SK-N-SH (cell line): ENCODE data around the gene ANO10. TPM values are rescaled to one million over a fixed set of nuclear protein-coding genes. Genes with fewer than 3 reads are reported as not detected.

Source experiments
- CTCF ChIA-PET: fragments of 300-600, 350-600 bp; formaldehyde crosslinking; extraction: SDS; loops from one replicate; lab custom pipeline; 2021; lab: Yijun Ruan, JAX
- POLR2A ChIA-PET: fragments of 350-600 bp; sonication (Branson Sonifier 250); formaldehyde crosslinking; extraction: SDS; loops from one replicate; lab custom pipeline; 2020; ENCODE audit warnings: antibody characterized with exemption, inconsistent platforms; lab: Yijun Ruan, JAX
- DNase-seq: peaks from one replicate; pipeline ENCODE4 v3.0.0; 2012
- H2AFZ ChIP-seq: fragments of 200-600 bp; sonication (generic); 2 replicates; pipeline ENCODE4 v1.8.1; 2016; ENCODE audit warnings: antibody characterized with exemption, mild to moderate bottlenecking, low read depth
- H3F3A ChIP-seq: fragments of 200-600 bp; sonication (generic); replicated peaks from 2 replicates; pipeline ENCODE3; 2016; ENCODE audit warnings: antibody characterized with exemption, mild to moderate bottlenecking; ENCODE audit not compliant: insufficient read depth
- H3K27ac ChIP-seq, 2 experiments: fragments of 200-500 bp in 1 of 2; fragments of 200-600 bp in 1 of 2; sonication (Bioruptor generic) in 1 of 2; sonication (generic), shearing (Covaris generic) in 1 of 2; 2 replicates each; pipeline versions ENCODE4 v1.5.1 to v1.6.1; 2014 to 2016; ENCODE audit warnings: low read depth in 2 of 2, inconsistent platforms in 1 of 2, low read length in 1 of 2, mild to moderate bottlenecking in 1 of 2, mixed read lengths in 1 of 2
- H3K27me3 ChIP-seq: fragments of 200-600 bp; sonication (generic), shearing (Covaris generic); 2 replicates; pipeline ENCODE4 v1.6.1; 2016; ENCODE audit warnings: mixed run types; ENCODE audit not compliant: insufficient read depth
- H3K36me3 ChIP-seq, 2 experiments: fragments of 200-500 bp in 1 of 2; fragments of 200-600 bp in 1 of 2; sonication (Bioruptor generic) in 1 of 2; sonication (generic) in 1 of 2; replicated peaks in 1 of 2; 2 replicates each; pipeline versions ENCODE3 to v1.5.1; 2014 to 2016; ENCODE audit warnings: low read length in 1 of 2, mild to moderate bottlenecking in 1 of 2; ENCODE audit not compliant: insufficient read depth in 2 of 2, control insufficient read depth in 1 of 2
- H3K4me1 ChIP-seq, 2 experiments: fragments of 200-500 bp in 1 of 2; fragments of 200-600 bp in 1 of 2; sonication (Bioruptor generic) in 1 of 2; sonication (generic), shearing (Covaris generic) in 1 of 2; 2 replicates each; pipeline versions ENCODE4 v1.5.1 to v1.6.1; 2014 to 2016; ENCODE audit warnings: low read depth in 1 of 2, low read length in 1 of 2, mixed run types in 1 of 2; ENCODE audit not compliant: insufficient read depth in 2 of 2, control insufficient read depth in 1 of 2
- H3K4me2 ChIP-seq: fragments of 200-600 bp; sonication (generic), shearing (Covaris generic); 2 replicates; pipeline ENCODE4 v1.6.1; 2017; ENCODE audit warnings: mixed run types
- H3K4me3 ChIP-seq, 2 experiments: fragments of 200-500 bp in 1 of 2; fragments of 200-600 bp in 1 of 2; sonication (Bioruptor generic) in 1 of 2; sonication (generic), shearing (Covaris generic) in 1 of 2; 2 replicates each; pipeline versions ENCODE4 v1.5.1 to v1.8.1; 2014 to 2016; ENCODE audit warnings: low read depth in 2 of 2, inconsistent platforms in 1 of 2, low read length in 1 of 2, mild to moderate bottlenecking in 1 of 2, mixed read lengths in 1 of 2, moderate library complexity in 1 of 2
- H3K79me2 ChIP-seq: fragments of 200-600 bp; sonication (generic); 2 replicates; pipeline ENCODE4 v1.8.1; 2017; ENCODE audit warnings: mild to moderate bottlenecking; ENCODE audit not compliant: insufficient read depth
- H3K9ac ChIP-seq: fragments of 200-600 bp; sonication (generic); 2 replicates; pipeline ENCODE4 v1.6.1; 2017; ENCODE audit warnings: mixed run types
- H3K9me2 ChIP-seq: fragments of 200-600 bp; sonication (generic); 2 replicates; pipeline ENCODE4 v1.6.1; 2017; ENCODE audit warnings: mixed run types
- H3K9me3 ChIP-seq: fragments of 200-600 bp; sonication (generic); 2 replicates; pipeline ENCODE4 v1.6.1; 2017; ENCODE audit warnings: mixed run types, mild to moderate bottlenecking, moderate library complexity
- H4K20me1 ChIP-seq: fragments of 200-600 bp; sonication (generic); 2 replicates; pipeline ENCODE4 v1.6.1; 2017; ENCODE audit warnings: mild to moderate bottlenecking, mixed run types; ENCODE audit not compliant: insufficient read depth
- FOXJ3 ChIP-seq: sonication (generic); formaldehyde crosslinking; IDR thresholded peaks from 2 replicates; pipeline ENCODE4 v1.5.1; 2020; ENCODE audit warnings: mild to moderate bottlenecking, missing genetic modification reagents
- FOXM1 ChIP-seq: IDR thresholded peaks from 2 replicates; pipeline ENCODE4 v1.4.0; 2012; ENCODE audit warnings: low read depth, mild to moderate bottlenecking
- GABPA ChIP-seq: IDR thresholded peaks from 2 replicates; pipeline ENCODE4 v1.4.0; 2012; ENCODE audit warnings: low read depth, mild to moderate bottlenecking
- MEF2A ChIP-seq: IDR thresholded peaks from 2 replicates; pipeline ENCODE4 v1.4.0; 2012; ENCODE audit warnings: low read depth, borderline replicate concordance
- NRF1 ChIP-seq: IDR thresholded peaks from 2 replicates; pipeline ENCODE4 v1.6.1; 2012; ENCODE audit warnings: low read depth, mild to moderate bottlenecking, low read length
- POLR2AphosphoS5 ChIP-seq: IDR thresholded peaks from 2 replicates; pipeline ENCODE4 v1.6.1; 2012; ENCODE audit warnings: low read depth, low read length
- RAD21 ChIP-seq: IDR thresholded peaks from 2 replicates; pipeline ENCODE4 v1.6.1; 2012; ENCODE audit warnings: mild to moderate bottlenecking, low read length
- RFX5 ChIP-seq: IDR thresholded peaks from 2 replicates; pipeline ENCODE4 v1.6.1; 2012; ENCODE audit warnings: mild to moderate bottlenecking, improper control_type of control experiment, low read length
- RXRA ChIP-seq: IDR thresholded peaks from 2 replicates; pipeline ENCODE4 v1.4.0; 2012; ENCODE audit warnings: low read depth, mild to moderate bottlenecking, borderline replicate concordance
- SIN3A ChIP-seq: IDR thresholded peaks from 2 replicates; pipeline ENCODE4 v1.6.1; 2012; ENCODE audit warnings: low read depth, mild to moderate bottlenecking, low read length, moderate library complexity, borderline replicate concordance
- SMC3 ChIP-seq: IDR thresholded peaks from 2 replicates; pipeline ENCODE4 v1.6.1; 2012; ENCODE audit warnings: low read depth, low read length, improper control_type of control experiment
- TAF1 ChIP-seq: IDR thresholded peaks from 2 replicates; pipeline ENCODE4 v1.6.1; 2012; ENCODE audit warnings: low read depth, mild to moderate bottlenecking, low read length, moderate library complexity, borderline replicate concordance
- TEAD4 ChIP-seq: IDR thresholded peaks from 2 replicates; pipeline ENCODE4 v1.4.0; 2012; ENCODE audit warnings: mild to moderate bottlenecking, borderline replicate concordance; ENCODE audit not compliant: insufficient read depth
- YY1 ChIP-seq: IDR thresholded peaks from 2 replicates; pipeline ENCODE4 v1.4.0; 2012; ENCODE audit warnings: low read depth, mild to moderate bottlenecking
- whole genome bisulfite sequencing: methylation state at CpG from one replicate; pipeline ENCODE4 v1.1.6; 2017; ENCODE audit warnings: low lambda C conversion rate; 5-methylcytosine and 5-hydroxymethylcytosine counted together
- polyA plus RNA-seq, 3 experiments: library from polyadenylated mRNA; depleted of rRNA; stranded (reverse); fragments of >200 nt; gene quantifications; 2 replicates each; pipeline ENCODE4 v1.2.3, GENCODE V29; 2012
- TF ChIP-seq, protein P1 (sequence below): IDR thresholded peaks from 2 replicates; pipeline ENCODE4 v1.4.0; 2012; ENCODE audit warnings: low read depth, borderline replicate concordance
- TF ChIP-seq, protein P2 (sequence below): fragments of 150-350 bp; IDR thresholded peaks from 2 replicates; pipeline ENCODE4 v1.6.1; 2017; ENCODE audit warnings: antibody characterized with exemption, low read length, low read depth, borderline replicate concordance
- TF ChIP-seq, protein P3 (sequence below): fragments of 200-600 bp; sonication (generic); IDR thresholded peaks from 2 replicates; pipeline ENCODE4 v1.6.1; 2017; ENCODE audit warnings: antibody characterized with exemption, mild to moderate bottlenecking, moderate library complexity
- TF ChIP-seq, protein P4 (sequence below): IDR thresholded peaks from 2 replicates; pipeline ENCODE4 v1.4.0; 2012; ENCODE audit warnings: low read depth, borderline replicate concordance
- TF ChIP-seq, protein P5 (sequence below): IDR thresholded peaks from 2 replicates; pipeline ENCODE4; 2012

Gene ANO10
- polyA plus RNA-seq, 1 of the 3 experiments (the other 2 are of a cell fraction) = 16.8 TPM

DNA sequence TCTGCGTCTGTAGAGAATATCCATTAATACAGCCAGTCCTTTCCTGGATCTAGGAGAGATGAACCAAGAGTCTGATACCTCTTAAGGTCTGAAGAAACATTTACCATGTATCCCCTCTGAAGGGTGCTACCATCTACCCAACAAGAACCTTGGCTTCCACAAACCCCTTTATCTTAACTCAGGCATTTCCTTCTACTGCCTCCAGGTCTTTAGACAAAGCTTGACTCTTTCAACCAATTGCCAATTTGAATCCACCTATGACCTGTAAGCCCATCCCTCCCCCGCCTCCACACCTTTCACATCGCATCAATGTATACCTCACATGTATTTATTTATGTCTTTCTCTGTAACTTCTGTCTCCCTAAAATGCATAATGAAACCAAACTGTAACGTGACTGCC, 196.0 kb downstream of the ANO10 start:
- Histone ChIP-seq H3K36me3 (peaks cover 0 to 6% of the 10 kb centered on the region in 2 experiments), H4K20me1 (no peaks in the 10 kb centered on the region), H3K9me3 (no peaks in the 10 kb centered on the region), H3K4me3 (no peak overlapping the region), H3K27ac (0 out of 4 replicates have a peak overlapping the region, but pooled peaks of 1 of the 2 experiments have one; percentile 40), H3K4me1 (no peaks in the 10 kb centered on the region; a peak in 1 of 4 replicates), H2AFZ (no peak overlapping the region), H3F3A (peaks cover 4% of the 10 kb centered on the region), H3K9ac (no peak overlapping the region), H3K9me2 (no peaks in the 10 kb centered on the region), H3K79me2 (no peaks in the 10 kb centered on the region), H3K4me2 (no peak overlapping the region), H3K27me3 (no peaks in the 10 kb centered on the region)
- 95% methylated on average over 4 of the region's 4 CpGs for WGBS
- ChIA-PET CTCF (interaction anchor here (1.0 kb wide), 1 partner anchor 22 kb away, joined by 3 read pairs; no protein-coding TSS in a partner anchor), POLR2A (no interaction called here)
- TF ChIP-seq, protein P1, sequence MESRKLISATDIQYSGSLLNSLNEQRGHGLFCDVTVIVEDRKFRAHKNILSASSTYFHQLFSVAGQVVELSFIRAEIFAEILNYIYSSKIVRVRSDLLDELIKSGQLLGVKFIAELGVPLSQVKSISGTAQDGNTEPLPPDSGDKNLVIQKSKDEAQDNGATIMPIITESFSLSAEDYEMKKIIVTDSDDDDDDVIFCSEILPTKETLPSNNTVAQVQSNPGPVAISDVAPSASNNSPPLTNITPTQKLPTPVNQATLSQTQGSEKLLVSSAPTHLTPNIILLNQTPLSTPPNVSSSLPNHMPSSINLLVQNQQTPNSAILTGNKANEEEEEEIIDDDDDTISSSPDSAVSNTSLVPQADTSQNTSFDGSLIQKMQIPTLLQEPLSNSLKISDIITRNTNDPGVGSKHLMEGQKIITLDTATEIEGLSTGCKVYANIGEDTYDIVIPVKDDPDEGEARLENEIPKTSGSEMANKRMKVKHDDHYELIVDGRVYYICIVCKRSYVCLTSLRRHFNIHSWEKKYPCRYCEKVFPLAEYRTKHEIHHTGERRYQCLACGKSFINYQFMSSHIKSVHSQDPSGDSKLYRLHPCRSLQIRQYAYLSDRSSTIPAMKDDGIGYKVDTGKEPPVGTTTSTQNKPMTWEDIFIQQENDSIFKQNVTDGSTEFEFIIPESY = no peak
- TF ChIP-seq, protein P2, sequence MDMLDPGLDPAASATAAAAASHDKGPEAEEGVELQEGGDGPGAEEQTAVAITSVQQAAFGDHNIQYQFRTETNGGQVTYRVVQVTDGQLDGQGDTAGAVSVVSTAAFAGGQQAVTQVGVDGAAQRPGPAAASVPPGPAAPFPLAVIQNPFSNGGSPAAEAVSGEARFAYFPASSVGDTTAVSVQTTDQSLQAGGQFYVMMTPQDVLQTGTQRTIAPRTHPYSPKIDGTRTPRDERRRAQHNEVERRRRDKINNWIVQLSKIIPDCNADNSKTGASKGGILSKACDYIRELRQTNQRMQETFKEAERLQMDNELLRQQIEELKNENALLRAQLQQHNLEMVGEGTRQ = no peak
- TF ChIP-seq TEAD4 (no peak), RFX5 (no peak)
- DNase-seq = no peak

DNA sequence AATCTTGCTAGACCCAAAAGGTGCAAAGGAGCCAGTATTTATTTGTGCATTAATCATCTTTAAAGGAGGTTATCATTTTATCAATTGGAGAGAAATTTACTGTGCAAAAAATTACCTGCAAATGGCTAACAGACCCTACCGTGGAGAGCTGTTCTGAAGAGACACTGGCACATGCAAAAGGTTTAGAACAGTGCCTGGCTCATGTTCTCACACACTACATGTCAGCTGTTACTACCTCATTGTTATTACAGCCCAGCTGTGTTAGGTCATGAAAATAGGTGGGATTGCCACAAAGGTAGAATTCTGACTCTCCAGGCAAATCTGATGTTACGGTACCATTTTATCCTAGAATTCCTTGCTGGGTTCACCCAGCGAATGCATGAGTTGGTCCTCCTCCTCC, 198.2 kb downstream of the ANO10 start:
- ChIA-PET POLR2A (no interaction called here), CTCF (no interaction called here)
- H3K9me3 ChIP-seq = no peaks in the 10 kb centered on the region
- H3K79me2 ChIP-seq = no peaks in the 10 kb centered on the region
- no peak overlapping the region for H2AFZ ChIP-seq
- WGBS = 60% methylated on average over 3 of the region's 3 CpGs
- peaks cover 0 to 11% of the 10 kb centered on the region in 2 experiments for H3K36me3 ChIP-seq
- no peak overlapping the region for H3K27ac ChIP-seq
- no peaks in the 10 kb centered on the region for H3F3A ChIP-seq
- DNase-seq = no peak
- H3K9me2 ChIP-seq = no peaks in the 10 kb centered on the region
- H4K20me1 ChIP-seq = no peaks in the 10 kb centered on the region
- H3K27me3 ChIP-seq = no peaks in the 10 kb centered on the region
- H3K4me3 ChIP-seq = no peak overlapping the region
- H3K4me2 ChIP-seq = no peak overlapping the region
- H3K9ac ChIP-seq = no peak overlapping the region
- no peaks in the 10 kb centered on the region; a peak in 1 of 4 replicates for H3K4me1 ChIP-seq
- TF ChIP-seq, protein P3, sequence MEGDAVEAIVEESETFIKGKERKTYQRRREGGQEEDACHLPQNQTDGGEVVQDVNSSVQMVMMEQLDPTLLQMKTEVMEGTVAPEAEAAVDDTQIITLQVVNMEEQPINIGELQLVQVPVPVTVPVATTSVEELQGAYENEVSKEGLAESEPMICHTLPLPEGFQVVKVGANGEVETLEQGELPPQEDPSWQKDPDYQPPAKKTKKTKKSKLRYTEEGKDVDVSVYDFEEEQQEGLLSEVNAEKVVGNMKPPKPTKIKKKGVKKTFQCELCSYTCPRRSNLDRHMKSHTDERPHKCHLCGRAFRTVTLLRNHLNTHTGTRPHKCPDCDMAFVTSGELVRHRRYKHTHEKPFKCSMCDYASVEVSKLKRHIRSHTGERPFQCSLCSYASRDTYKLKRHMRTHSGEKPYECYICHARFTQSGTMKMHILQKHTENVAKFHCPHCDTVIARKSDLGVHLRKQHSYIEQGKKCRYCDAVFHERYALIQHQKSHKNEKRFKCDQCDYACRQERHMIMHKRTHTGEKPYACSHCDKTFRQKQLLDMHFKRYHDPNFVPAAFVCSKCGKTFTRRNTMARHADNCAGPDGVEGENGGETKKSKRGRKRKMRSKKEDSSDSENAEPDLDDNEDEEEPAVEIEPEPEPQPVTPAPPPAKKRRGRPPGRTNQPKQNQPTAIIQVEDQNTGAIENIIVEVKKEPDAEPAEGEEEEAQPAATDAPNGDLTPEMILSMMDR = no peak
- no peak for TF ChIP-seq NRF1
- TF ChIP-seq RAD21 = no peak
- TF ChIP-seq POLR2AphosphoS5 = no peak
- TF ChIP-seq TAF1 = no peak
- no peak for TF ChIP-seq RXRA
- TF ChIP-seq FOXM1 = no peak
- TF ChIP-seq GABPA = no peak
- TF ChIP-seq FOXJ3 (CRISPR knock-in tag) = no peak
- no peak for TF ChIP-seq YY1
- TF ChIP-seq, protein P4, sequence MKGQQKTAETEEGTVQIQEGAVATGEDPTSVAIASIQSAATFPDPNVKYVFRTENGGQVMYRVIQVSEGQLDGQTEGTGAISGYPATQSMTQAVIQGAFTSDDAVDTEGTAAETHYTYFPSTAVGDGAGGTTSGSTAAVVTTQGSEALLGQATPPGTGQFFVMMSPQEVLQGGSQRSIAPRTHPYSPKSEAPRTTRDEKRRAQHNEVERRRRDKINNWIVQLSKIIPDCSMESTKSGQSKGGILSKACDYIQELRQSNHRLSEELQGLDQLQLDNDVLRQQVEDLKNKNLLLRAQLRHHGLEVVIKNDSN = no peak
- no peak for TF ChIP-seq SMC3
- no peak for TF ChIP-seq SIN3A
- TF ChIP-seq, protein P1 = no peak
- no peak for TF ChIP-seq RFX5
- TF ChIP-seq, protein P5, sequence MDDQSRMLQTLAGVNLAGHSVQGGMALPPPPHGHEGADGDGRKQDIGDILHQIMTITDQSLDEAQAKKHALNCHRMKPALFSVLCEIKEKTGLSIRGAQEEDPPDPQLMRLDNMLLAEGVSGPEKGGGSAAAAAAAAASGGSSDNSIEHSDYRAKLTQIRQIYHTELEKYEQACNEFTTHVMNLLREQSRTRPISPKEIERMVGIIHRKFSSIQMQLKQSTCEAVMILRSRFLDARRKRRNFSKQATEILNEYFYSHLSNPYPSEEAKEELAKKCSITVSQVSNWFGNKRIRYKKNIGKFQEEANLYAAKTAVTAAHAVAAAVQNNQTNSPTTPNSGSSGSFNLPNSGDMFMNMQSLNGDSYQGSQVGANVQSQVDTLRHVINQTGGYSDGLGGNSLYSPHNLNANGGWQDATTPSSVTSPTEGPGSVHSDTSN = no peak
- TF ChIP-seq MEF2A = no peak
